H1 (cell line): Measurements from ENCODE around the gene TNPO3. TPM values are rescaled to one million over a fixed set of nuclear protein-coding genes. Genes with fewer than 3 reads are reported as not detected.

Experiments
- CTCF ChIA-PET: fragments of 300-600 bp; sonication (Branson Sonifier 250); formaldehyde crosslinking; loops from one replicate; lab custom pipeline; 2021; ENCODE audit not compliant: partially characterized antibody; lab: Charles Lee
- POLR2A ChIA-PET: fragments of 300-600 bp; sonication (Branson Sonifier 250); formaldehyde crosslinking; loops from one replicate; lab custom pipeline; 2021; ENCODE audit warnings: inconsistent platforms; ENCODE audit not compliant: partially characterized antibody; lab: Charles Lee
- DNase-seq, 2 experiments: peaks; one replicate each; pipeline versions ENCODE4 v3.0.0 to v3.0.0-alpha.2; 2010 to 2022; ENCODE audit warnings: low spot score in 2 of 2, low read depth in 1 of 2, mixed read lengths in 1 of 2
- FAIRE-seq: peaks from 2 replicates; lab custom pipeline; 2011; peaks lifted over from hg19 to GRCh38; lab: Jason Lieb, UNC
- H2AFZ ChIP-seq: 2 replicates; pipeline ENCODE4 v1.8.1; 2012; ENCODE audit warnings: low read length, inconsistent platforms
- H2AK5ac ChIP-seq: 2 replicates; pipeline ENCODE4 v1.6.1; 2013; ENCODE audit warnings: low read depth, low read length
- H2BK120ac ChIP-seq: replicated peaks from 2 replicates; pipeline ENCODE3; 2013; ENCODE audit warnings: low read depth, low read length, inconsistent platforms
- H2BK12ac ChIP-seq: 2 replicates; pipeline ENCODE4 v1.6.1; 2013; ENCODE audit warnings: low read depth, low read length
- H2BK15ac ChIP-seq: 2 replicates; pipeline ENCODE4 v1.6.1; 2013; ENCODE audit warnings: low read length
- H2BK20ac ChIP-seq: 2 replicates; pipeline ENCODE4 v1.6.1; 2013; ENCODE audit warnings: low read length
- H2BK5ac ChIP-seq: 2 replicates; pipeline ENCODE4 v1.6.1; 2013; ENCODE audit warnings: low read depth, low read length
- H3K14ac ChIP-seq: 2 replicates; pipeline ENCODE4 v1.6.1; 2013; ENCODE audit warnings: inconsistent platforms; ENCODE audit not compliant: insufficient read length
- H3K18ac ChIP-seq: 2 replicates; pipeline ENCODE4 v1.6.1; 2013; ENCODE audit warnings: low read length; ENCODE audit errors: extremely low read depth
- H3K23ac ChIP-seq: 2 replicates; pipeline ENCODE4 v1.6.1; 2013; ENCODE audit warnings: inconsistent platforms; ENCODE audit not compliant: insufficient read length
- H3K23me2 ChIP-seq: 2 replicates; pipeline ENCODE4 v1.6.1; 2013; ENCODE audit warnings: low read depth, low read length
- H3K27ac ChIP-seq: 2 replicates; pipeline ENCODE4 v1.6.1; 2011; ENCODE audit warnings: low read depth, low read length, inconsistent platforms
- H3K27me3 ChIP-seq, 4 experiments: replicated peaks in 1 of 4; 1 replicate in 1 of 4; 2 replicates in 3 of 4; pipeline versions ENCODE4 v1.6.1 to v1.8.1; 2011 to 2013; ENCODE audit warnings: low read length in 3 of 4, mild to moderate bottlenecking in 3 of 4, inconsistent platforms in 2 of 4, mixed read lengths in 2 of 4, moderate library complexity in 1 of 4; ENCODE audit not compliant: control insufficient read depth in 3 of 4, insufficient read depth in 3 of 4; ENCODE audit errors: extremely low read depth in 1 of 4
- H3K36me3 ChIP-seq, 4 experiments: 2 replicates each; pipeline versions ENCODE4 v1.6.1 to v1.8.1; 2011 to 2013; ENCODE audit warnings: mild to moderate bottlenecking in 4 of 4, low read length in 3 of 4, moderate library complexity in 2 of 4, control low read depth in 1 of 4, inconsistent platforms in 1 of 4; ENCODE audit not compliant: insufficient read depth in 4 of 4, control insufficient read depth in 2 of 4
- H3K4ac ChIP-seq: replicated peaks from 2 replicates; pipeline ENCODE3; 2013; ENCODE audit warnings: low read length, low read depth, mixed read lengths, inconsistent platforms; ENCODE audit not compliant: insufficient read length
- H3K4me1 ChIP-seq, 4 experiments: replicated peaks in 1 of 4; 1 replicate in 1 of 4; 2 replicates in 3 of 4; pipeline versions ENCODE4 v1.6.1 to v1.8.1; 2011 to 2013; ENCODE audit warnings: low read length in 3 of 4, inconsistent platforms in 2 of 4, mixed read lengths in 1 of 4; ENCODE audit not compliant: insufficient read depth in 4 of 4, control insufficient read depth in 3 of 4
- H3K4me2 ChIP-seq, 2 experiments: 2 replicates each; pipeline versions ENCODE4 v1.6.1 to v1.8.1; 2011 to 2013; ENCODE audit warnings: low read depth in 2 of 2, low read length in 2 of 2, control low read depth in 1 of 2, inconsistent platforms in 1 of 2, mild to moderate bottlenecking in 1 of 2; ENCODE audit not compliant: insufficient read depth in 1 of 2
- H3K4me3 ChIP-seq, 4 experiments: fragments of 200-600, 300-600 bp in 1 of 4; sonication (generic), shearing (Covaris generic), sonication (Bioruptor Twin) in 1 of 4; 2 replicates each; pipeline versions ENCODE4 v1.5.1 to v1.8.1; 2011 to 2016; ENCODE audit warnings: low read length in 4 of 4, low read depth in 3 of 4, control low read depth in 2 of 4, inconsistent platforms in 2 of 4, mild to moderate bottlenecking in 2 of 4, mixed read lengths in 1 of 4, moderate library complexity in 1 of 4; ENCODE audit not compliant: insufficient read depth in 2 of 4; ENCODE audit errors: extremely low read depth in 1 of 4
- H3K56ac ChIP-seq: replicated peaks from 2 replicates; pipeline ENCODE3; 2013; ENCODE audit warnings: low read depth, mild to moderate bottlenecking, mixed read lengths, low read length, inconsistent platforms; ENCODE audit not compliant: insufficient read length
- H3K79me1 ChIP-seq: 2 replicates; pipeline ENCODE4 v1.6.1; 2013; ENCODE audit warnings: low read depth, low read length, control low read depth
- H3K79me2 ChIP-seq, 2 experiments: 2 replicates each; pipeline versions ENCODE4 v1.6.1 to v1.8.1; 2012 to 2013; ENCODE audit warnings: low read length in 2 of 2, mild to moderate bottlenecking in 2 of 2, inconsistent platforms in 1 of 2; ENCODE audit not compliant: insufficient read depth in 2 of 2, control insufficient read depth in 1 of 2
- H3K9ac ChIP-seq, 4 experiments: replicated peaks in 1 of 4; 1 replicate in 1 of 4; 2 replicates in 3 of 4; pipeline versions ENCODE4 v1.6.1 to v1.8.1; 2011 to 2013; ENCODE audit warnings: low read depth in 3 of 4, low read length in 3 of 4, control low read depth in 2 of 4, mild to moderate bottlenecking in 2 of 4, moderate library complexity in 2 of 4, inconsistent platforms in 1 of 4; ENCODE audit errors: extremely low read depth in 1 of 4
- H3K9me3 ChIP-seq, 2 experiments: 2 replicates each; pipeline versions ENCODE4 v1.6.1 to v1.8.1; 2012 to 2013; ENCODE audit warnings: mild to moderate bottlenecking in 2 of 2, moderate library complexity in 2 of 2, control low read depth in 1 of 2, inconsistent platforms in 1 of 2, low read depth in 1 of 2, low read length in 1 of 2, mixed read lengths in 1 of 2; ENCODE audit not compliant: insufficient read depth in 2 of 2
- H4K20me1 ChIP-seq, 2 experiments: replicated peaks in 1 of 2; 2 replicates each; pipeline versions ENCODE3 to v1.8.1; 2011 to 2013; ENCODE audit warnings: inconsistent platforms in 2 of 2, low read length in 2 of 2, mild to moderate bottlenecking in 1 of 2; ENCODE audit not compliant: insufficient read depth in 2 of 2, control insufficient read depth in 1 of 2
- H4K5ac ChIP-seq: 2 replicates; pipeline ENCODE4 v1.6.1; 2013; ENCODE audit warnings: low read length, low read depth, mixed read lengths, inconsistent platforms; ENCODE audit not compliant: insufficient read length
- H4K8ac ChIP-seq: 2 replicates; pipeline ENCODE4 v1.8.0; 2013; ENCODE audit warnings: mild to moderate bottlenecking, moderate library complexity, low read length, inconsistent platforms; ENCODE audit not compliant: insufficient read depth; ENCODE audit errors: extremely low read depth
- H4K91ac ChIP-seq: replicated peaks from 2 replicates; pipeline ENCODE3; 2013; ENCODE audit warnings: low read length, mixed read lengths, inconsistent platforms; ENCODE audit not compliant: insufficient read length
- ASH2L ChIP-seq: fragments of 200-600, 300-600 bp; sonication (generic); IDR thresholded peaks from one replicate; pipeline ENCODE4 v1.7.1; 2017; ENCODE audit warnings: low read length
- BACH1 ChIP-seq: IDR thresholded peaks from 2 replicates; pipeline ENCODE4 v1.6.1; 2012; ENCODE audit warnings: low read length, improper control_type of control experiment
- CEBPB ChIP-seq: IDR thresholded peaks from 2 replicates; pipeline ENCODE4 v1.6.1; 2012; ENCODE audit warnings: low read depth, low read length
- CREB1 ChIP-seq: IDR thresholded peaks from 2 replicates; pipeline ENCODE4 v1.6.1; 2012; ENCODE audit warnings: inconsistent platforms
- EZH2 ChIP-seq: fragments of 200-600 bp; sonication (generic); IDR thresholded peaks from 2 replicates; pipeline ENCODE4 v1.7.1; 2012; ENCODE audit warnings: low read depth, mild to moderate bottlenecking, moderate library complexity, low read length, inconsistent platforms; ENCODE audit not compliant: severe bottlenecking
- GABPA ChIP-seq: IDR thresholded peaks from 2 replicates; pipeline ENCODE4 v1.6.1; 2011; ENCODE audit warnings: mild to moderate bottlenecking, low read length, moderate library complexity, borderline replicate concordance; ENCODE audit not compliant: insufficient read depth
- HDAC6 ChIP-seq: IDR thresholded peaks from one replicate; pipeline ENCODE4 v1.7.1; 2012; ENCODE audit warnings: low read depth, mild to moderate bottlenecking, inconsistent platforms, low read length, moderate library complexity
- KDM5A ChIP-seq: fragments of 200-600 bp; IDR thresholded peaks from 2 replicates; pipeline ENCODE4 v1.7.1; 2012; ENCODE audit warnings: mild to moderate bottlenecking, low read length, inconsistent platforms, mixed read lengths
- TAF1 ChIP-seq: IDR thresholded peaks from 2 replicates; pipeline ENCODE4 v1.6.1; 2011; ENCODE audit warnings: mild to moderate bottlenecking, low read depth, low read length
- WGBS, 2 experiments: shearing (Covaris generic) in 1 of 2; methylation state at CpG; one replicate each; pipeline versions ENCODE4 v1.1.6 to v1.1.7; 2013 to 2015; ENCODE audit warnings: low lambda C conversion rate in 2 of 2, mixed read lengths in 2 of 2, inconsistent platforms in 1 of 2, low coverage in 1 of 2, missing lambda C conversion rate in 1 of 2; ENCODE audit not compliant: insufficient replicate concordance in 2 of 2, insufficient coverage in 1 of 2, insufficient read length in 1 of 2; ENCODE audit errors: extremely low coverage in 1 of 2, missing lambda C conversion rate in 1 of 2; 5-methylcytosine and 5-hydroxymethylcytosine counted together
- polyA plus RNA-seq, 7 experiments: library from polyadenylated mRNA; depleted of rRNA in 3 of 7; stranded (reverse) in 5 of 7; unstranded in 2 of 7; fragments of >200 nt in 5 of 7; fragments of 200-250 nt in 2 of 7; gene quantifications; 1 replicate in 5 of 7; 2 replicates in 1 of 7; 4 replicates in 1 of 7; pipeline versions ENCODE4 v1.2.1 to v1.2.3, GENCODE V29; 2011 to 2013; ENCODE audit warnings: missing spikeins in 2 of 7, mixed read lengths in 2 of 7
- total RNA-seq: library from RNA; stranded (reverse); fragmentation: NEBNext Ultra II Directional; extraction: Animal tissue kit (Norgen Biotek cat#: 25700); gene quantifications from 2 replicates; pipeline ENCODE4 v1.2.1, GENCODE V29; 2021
- TF ChIP-seq, protein P1 (sequence below), 3 experiments: IDR thresholded peaks; 1 replicate in 2 of 3; 2 replicates in 1 of 3; pipeline versions ENCODE4 v1.5.1 to v1.6.1; 2011; ENCODE audit warnings: low read length in 3 of 3, mild to moderate bottlenecking in 3 of 3, inconsistent platforms in 2 of 3, low read depth in 1 of 3, moderate library complexity in 1 of 3; ENCODE audit not compliant: insufficient read depth in 1 of 3; ENCODE audit errors: control extremely low read depth in 1 of 3

The TNPO3 gene
- total and polyA plus RNA-seq, 2 of the 8 experiments (the other 6 are each of a cell fraction or from before 2014, with no cell fraction given): 67.6 to 99.2 TPM

GRCh38 chr7:128939075-128939860, 115.6 kb downstream of the TNPO3 start:
- POLR2A ChIA-PET: interaction anchor here (0.9 to 1.7 kb wide), 4 partner anchors 9 to 88 kb away, joined by 3 to 4 read pairs (median 3); no protein-coding TSS in a partner anchor
- no peak overlapping the region for H3K4ac ChIP-seq
- H3K4me1 ChIP-seq: peaks cover 0 to 7% (median 3%) of the 10 kb centered on the region in 4 experiments; a peak in 2 of 7 replicates
- FAIRE-seq (no peak), DNase-seq (no peak)
- H3K4me3 ChIP-seq: peak overlapping the region in 1 of 4 experiments; percentile 69; a peak in 2 of 8 replicates
- no peaks in the 10 kb centered on the region for H3K9me3 ChIP-seq
- H4K5ac ChIP-seq: no peak overlapping the region
- no peak overlapping the region for H4K91ac ChIP-seq
- H3K27ac ChIP-seq: no peak overlapping the region
- H3K27me3 ChIP-seq: peaks cover 24 to 54% (median 38%) of the 10 kb centered on the region in 4 experiments
- H2BK20ac ChIP-seq: no peak overlapping the region
- no peak overlapping the region for H3K14ac ChIP-seq
- H2BK12ac ChIP-seq: no peak overlapping the region
- no peak overlapping the region for H2BK120ac ChIP-seq
- 85% methylated on average over 4 of the region's 7 CpGs; no CpG with 5 or more reads in 1 of the 2 experiments for WGBS, 2 experiments
- no peak overlapping the region for H2AFZ ChIP-seq
- no peak overlapping the region for H2AK5ac ChIP-seq
- H3K36me3 ChIP-seq: no peaks in the 10 kb centered on the region
- H4K20me1 ChIP-seq: peaks cover 0 to 3% of the 10 kb centered on the region in 2 experiments
- H3K4me2 ChIP-seq: peak overlapping the region; percentile 7 to 66; a peak in 3 of 4 replicates
- H2BK15ac ChIP-seq: no peak overlapping the region
- CTCF ChIA-PET: interaction anchor here (1.0 to 2.3 kb wide), 13 partner anchors 9 to 152 kb away, joined by 3 to 11 read pairs (median 5); no protein-coding TSS in a partner anchor
- no peak overlapping the region; the same call in 1 of the 2 replicates for H4K8ac ChIP-seq
- no peak overlapping the region for H3K56ac ChIP-seq
- H3K79me2 ChIP-seq: no peaks in the 10 kb centered on the region
- H3K18ac ChIP-seq: no peak overlapping the region
- no peak overlapping the region for H3K23ac ChIP-seq
- H3K9ac ChIP-seq: no peak overlapping the region
- no peak overlapping the region for H2BK5ac ChIP-seq
- no peaks in the 10 kb centered on the region for H3K79me1 ChIP-seq
- peaks cover 14% of the 10 kb centered on the region; the same call in 1 of the 2 replicates for H3K23me2 ChIP-seq
- TF ChIP-seq CEBPB (no peak), GABPA (no peak), TAF1 (no peak), CREB1 (no peak), HDAC6 (no peak), ASH2L (no peak), BACH1 (no peak), EZH2 (no peak), KDM5A (no peak)
- TF ChIP-seq, protein P1, sequence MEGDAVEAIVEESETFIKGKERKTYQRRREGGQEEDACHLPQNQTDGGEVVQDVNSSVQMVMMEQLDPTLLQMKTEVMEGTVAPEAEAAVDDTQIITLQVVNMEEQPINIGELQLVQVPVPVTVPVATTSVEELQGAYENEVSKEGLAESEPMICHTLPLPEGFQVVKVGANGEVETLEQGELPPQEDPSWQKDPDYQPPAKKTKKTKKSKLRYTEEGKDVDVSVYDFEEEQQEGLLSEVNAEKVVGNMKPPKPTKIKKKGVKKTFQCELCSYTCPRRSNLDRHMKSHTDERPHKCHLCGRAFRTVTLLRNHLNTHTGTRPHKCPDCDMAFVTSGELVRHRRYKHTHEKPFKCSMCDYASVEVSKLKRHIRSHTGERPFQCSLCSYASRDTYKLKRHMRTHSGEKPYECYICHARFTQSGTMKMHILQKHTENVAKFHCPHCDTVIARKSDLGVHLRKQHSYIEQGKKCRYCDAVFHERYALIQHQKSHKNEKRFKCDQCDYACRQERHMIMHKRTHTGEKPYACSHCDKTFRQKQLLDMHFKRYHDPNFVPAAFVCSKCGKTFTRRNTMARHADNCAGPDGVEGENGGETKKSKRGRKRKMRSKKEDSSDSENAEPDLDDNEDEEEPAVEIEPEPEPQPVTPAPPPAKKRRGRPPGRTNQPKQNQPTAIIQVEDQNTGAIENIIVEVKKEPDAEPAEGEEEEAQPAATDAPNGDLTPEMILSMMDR (IDR thresholded peaks at IDR 0.05; ENCODE audit: control extremely low read depth in 1 of 3, insufficient read depth in 1 of 3, low read depth in 1 of 3, low read length in 3 of 3): no peak
